Erythroblast (primary cell): ENCODE results near the gene RPL18A.
A peak's percentile ranks its signal among the peaks of the same experiment; 100 is the strongest.

Experiments
- DNase-seq, 2 experiments: peaks; one replicate each; lab custom pipeline; 2025; lab: John Stamatoyannopoulos, UW
- GATA1 ChIP-seq: IDR thresholded peaks from 2 replicates; pipeline ENCODE4 v1.6.1; 2011; ENCODE audit warnings: low read depth, mild to moderate bottlenecking, control low read depth, low read length, moderate library complexity
- POLR2A ChIP-seq: IDR thresholded peaks from 2 replicates; pipeline ENCODE4 v1.6.1; 2011; ENCODE audit warnings: mild to moderate bottlenecking, low read length

The RPL18A gene

GRCh38 chr19:17859533-17860330 is at the start of gene RPL18A:
TSS of gene RPL18A (plus strand) at chr19:17859910. CDS start at chr19:17859957, 47 bp downstream.
- TF ChIP-seq POLR2A = peak; percentile 98
- no peak for TF ChIP-seq GATA1

GRCh38 chr19:17811103-17811502 is 48.6 kb upstream of the RPL18A start:
- no peak for DNase-seq
- TF ChIP-seq POLR2A (no peak), GATA1 (no peak)

More at GRCh38 chr19:17859533-17860330, at the start of gene RPL18A:
- peak; percentile 100 for DNase-seq

GRCh38 chr19:17811681-17812080 is 48.0 kb upstream of the RPL18A start:
- no peak for TF ChIP-seq POLR2A
- no peak for TF ChIP-seq GATA1
- DNase-seq = no peak

GRCh38 chr19:17812099-17812498 is 47.6 kb upstream of the RPL18A start:
- TF ChIP-seq POLR2A (no peak), GATA1 (no peak)

GRCh38 chr19:17817668-17818363 is 41.9 kb upstream of the RPL18A start:
- TF ChIP-seq POLR2A = no peak
- DNase-seq = no peak

More at GRCh38 chr19:17812099-17812498, 47.6 kb upstream of the RPL18A start:
- no peak for DNase-seq

GRCh38 chr19:17821190-17821589 is 38.5 kb upstream of the RPL18A start, which contains the start of gene INSL3:
TSS of gene INSL3 (minus strand) at chr19:17821519. CDS start at chr19:17821506, 13 bp downstream.
- no peak for DNase-seq
- no peak for TF ChIP-seq POLR2A
- TF ChIP-seq GATA1 = no peak

- DNase-seq = no peak
Measured at GRCh38 chr19:17824339-17824738, 35.4 kb upstream of the RPL18A start.

DNA sequence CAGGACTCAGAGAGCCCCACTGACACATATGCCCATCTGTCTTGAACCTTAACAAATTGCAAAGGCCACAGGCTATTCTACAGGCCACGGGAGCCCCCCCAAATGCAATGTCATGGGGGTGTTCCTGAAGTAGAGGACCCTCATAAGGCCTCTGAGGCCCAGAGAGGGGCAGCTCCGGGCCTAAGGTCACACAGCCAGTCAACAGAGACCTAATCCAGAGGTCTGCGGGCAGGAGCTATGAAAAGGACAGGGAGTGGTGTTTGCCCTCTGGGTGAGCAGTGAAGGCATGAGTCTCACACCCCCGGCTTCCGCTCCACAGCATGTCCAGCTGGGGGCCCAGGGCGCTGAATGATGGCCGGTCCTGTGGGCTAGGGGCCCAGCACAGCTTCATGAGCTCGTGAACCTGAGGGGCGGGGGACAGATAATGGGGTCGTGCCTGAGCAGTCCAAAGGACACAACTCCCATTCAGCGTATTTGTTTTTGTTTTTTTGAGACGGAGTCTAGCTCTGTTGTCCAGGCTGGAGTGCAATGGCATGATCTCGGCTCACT is 33.1 kb upstream of the RPL18A start:
- TF ChIP-seq POLR2A = no peak
- TF ChIP-seq GATA1 = no peak
- DNase-seq = no peak

More at GRCh38 chr19:17824339-17824738, 35.4 kb upstream of the RPL18A start:
- TF ChIP-seq GATA1 = no peak
- no peak for TF ChIP-seq POLR2A

DNA sequence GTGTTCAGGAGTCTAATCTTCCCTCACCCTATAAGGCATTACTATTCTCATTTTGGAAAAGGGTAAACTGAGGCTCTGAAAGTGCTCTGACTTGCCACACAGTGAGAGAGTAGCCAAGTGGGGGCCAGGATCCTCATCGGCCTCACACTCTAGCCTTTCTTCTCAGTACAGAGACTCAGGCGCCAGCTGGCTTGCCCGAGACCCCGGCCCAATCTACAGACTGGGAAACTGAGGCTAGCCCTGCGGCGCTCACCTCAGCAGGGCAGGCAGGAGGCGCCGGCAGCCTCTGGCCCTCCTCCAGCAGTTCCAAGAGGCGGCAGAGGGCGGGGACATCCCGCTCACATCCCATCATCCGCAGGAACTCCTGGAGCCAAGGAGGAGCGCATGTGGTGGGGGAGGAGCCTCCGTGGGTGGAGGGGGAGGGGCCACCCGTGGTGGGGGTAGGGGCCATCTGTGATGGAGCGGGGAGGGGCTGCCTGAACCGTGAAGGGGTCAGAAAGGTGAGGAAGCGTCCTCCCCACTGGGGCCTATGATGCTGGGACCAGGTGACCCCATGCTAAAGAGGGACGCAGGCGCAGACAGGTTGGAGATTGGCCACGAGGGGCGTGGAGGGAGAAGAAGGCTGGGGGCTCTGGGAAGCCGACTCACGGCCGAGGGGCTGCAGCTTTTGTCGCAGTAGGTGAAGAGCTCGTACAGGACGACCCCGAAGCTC is 29.7 kb upstream of the RPL18A start:
- TF ChIP-seq POLR2A (no peak), GATA1 (no peak)
- no peak for DNase-seq

DNA sequence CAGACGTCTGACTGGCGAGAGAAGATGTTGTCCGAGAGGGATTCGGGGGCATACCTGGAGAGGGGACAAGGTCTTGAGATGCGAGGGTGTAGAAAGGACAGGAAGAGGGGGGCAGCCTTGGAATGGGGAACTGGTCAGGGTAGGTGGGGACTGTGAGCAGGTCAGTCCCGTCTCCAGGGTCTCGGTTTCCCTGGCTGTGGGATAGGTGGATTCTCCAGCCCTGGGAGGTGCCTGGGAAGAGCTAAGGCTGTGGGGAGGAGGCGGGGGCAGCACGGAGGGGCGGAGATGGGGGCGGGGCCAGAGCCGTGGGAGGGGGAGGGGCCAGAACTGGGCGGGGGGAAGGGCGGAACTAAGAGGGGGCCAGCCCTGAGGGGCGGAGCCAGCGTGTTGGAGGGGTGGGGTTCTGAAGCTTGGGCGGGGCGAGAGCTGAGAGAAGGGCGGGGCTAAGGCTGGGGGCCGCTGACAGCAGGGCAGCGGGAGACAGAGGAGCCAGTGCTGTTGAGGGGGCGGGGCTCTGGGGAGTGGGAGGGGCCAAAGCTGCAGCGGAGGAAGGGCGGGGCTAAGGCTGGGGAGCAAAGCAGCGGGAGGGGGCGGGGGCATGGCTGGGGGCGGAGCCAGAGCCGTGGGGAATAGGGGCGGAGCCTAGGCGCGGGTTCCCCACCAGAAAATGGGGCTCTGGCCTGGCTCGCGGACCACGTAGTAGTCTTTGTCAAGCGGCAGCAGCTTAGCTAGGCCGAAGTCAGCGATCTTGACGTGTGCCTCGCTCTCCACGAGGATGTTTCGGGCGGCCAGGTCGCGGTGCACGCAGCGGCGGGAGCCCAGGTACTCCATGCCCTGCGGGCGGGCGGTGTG is 28.9 kb upstream of the RPL18A start:
- TF ChIP-seq GATA1 (no peak), POLR2A (no peak)
- DNase-seq = peak; percentile 49 to 52

DNA sequence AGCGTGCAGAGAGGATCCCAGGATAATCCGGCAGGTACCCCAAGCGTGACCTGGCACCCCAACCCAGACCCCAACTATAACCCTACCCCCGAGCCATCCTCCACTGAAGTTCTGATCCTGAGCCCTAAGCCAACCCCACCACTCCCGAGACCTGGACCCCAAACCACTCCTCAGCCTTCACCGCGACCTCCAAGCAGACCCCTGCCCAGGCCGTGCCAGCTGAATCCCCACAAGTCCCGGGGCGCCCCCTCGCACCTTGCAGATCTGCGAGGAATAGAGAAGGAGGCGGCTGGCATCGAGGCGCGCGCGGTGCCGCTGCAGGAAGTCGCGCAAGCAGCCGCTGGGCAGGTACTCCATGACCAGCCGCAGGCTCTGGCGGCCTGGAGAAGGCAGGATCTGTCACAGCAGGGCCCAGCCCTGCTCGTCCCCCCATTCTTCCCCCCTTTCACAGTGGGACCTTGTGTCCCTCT is 28.3 kb upstream of the RPL18A start:
- no peak for DNase-seq
- TF ChIP-seq POLR2A (no peak), GATA1 (no peak)

- no peak for DNase-seq
- no peak for TF ChIP-seq GATA1
- no peak for TF ChIP-seq POLR2A
Measured at GRCh38 chr19:17832443-17833208, 27.1 kb upstream of the RPL18A start.
